Ishikawa (cell line): ENCODE results near the gene KIAA1549.

Source experiments
- CEBPB ChIP-seq: IDR thresholded peaks from 2 replicates; pipeline ENCODE4 v1.6.1; 2012
- CREB1 ChIP-seq: IDR thresholded peaks from 2 replicates; pipeline ENCODE4 v1.6.1; 2012; ENCODE audit warnings: low read depth
- EGR1 ChIP-seq: IDR thresholded peaks from 2 replicates; pipeline ENCODE4 v1.6.1; 2012
- EP300 ChIP-seq: IDR thresholded peaks from 2 replicates; pipeline ENCODE4 v1.6.1; 2012; ENCODE audit warnings: borderline replicate concordance
- FOXM1 ChIP-seq: IDR thresholded peaks from 2 replicates; pipeline ENCODE4 v1.6.1; 2012; ENCODE audit warnings: low read depth, borderline replicate concordance
- NFIC ChIP-seq: IDR thresholded peaks from 2 replicates; pipeline ENCODE4 v1.6.1; 2012
- RAD21 ChIP-seq: IDR thresholded peaks from 2 replicates; pipeline ENCODE4 v1.6.1; 2012; ENCODE audit warnings: low read depth
- TAF1 ChIP-seq: IDR thresholded peaks from 2 replicates; pipeline ENCODE4 v1.6.1; 2012; ENCODE audit warnings: low read depth, mild to moderate bottlenecking
- TCF12 ChIP-seq: IDR thresholded peaks from 2 replicates; pipeline ENCODE4 v1.6.1; 2012; ENCODE audit warnings: low read depth
- TEAD4 ChIP-seq: IDR thresholded peaks from 2 replicates; pipeline ENCODE4 v1.6.1; 2012
- YY1 ChIP-seq: IDR thresholded peaks from 2 replicates; pipeline ENCODE4 v1.6.1; 2012; ENCODE audit warnings: low read depth
- ZBTB7A ChIP-seq: IDR thresholded peaks from 2 replicates; pipeline ENCODE4 v1.6.1; 2012; ENCODE audit warnings: low read depth
- TF ChIP-seq, protein P1 (sequence below): IDR thresholded peaks from 2 replicates; pipeline ENCODE4 v1.6.1; 2012
- TF ChIP-seq, protein P2 (sequence below): IDR thresholded peaks from 2 replicates; pipeline ENCODE4 v1.6.1; 2012
- TF ChIP-seq, protein P3 (sequence below): IDR thresholded peaks from 2 replicates; pipeline ENCODE4 v1.6.1; 2012; ENCODE audit warnings: low read depth, mild to moderate bottlenecking

KIAA1549 gene

DNA sequence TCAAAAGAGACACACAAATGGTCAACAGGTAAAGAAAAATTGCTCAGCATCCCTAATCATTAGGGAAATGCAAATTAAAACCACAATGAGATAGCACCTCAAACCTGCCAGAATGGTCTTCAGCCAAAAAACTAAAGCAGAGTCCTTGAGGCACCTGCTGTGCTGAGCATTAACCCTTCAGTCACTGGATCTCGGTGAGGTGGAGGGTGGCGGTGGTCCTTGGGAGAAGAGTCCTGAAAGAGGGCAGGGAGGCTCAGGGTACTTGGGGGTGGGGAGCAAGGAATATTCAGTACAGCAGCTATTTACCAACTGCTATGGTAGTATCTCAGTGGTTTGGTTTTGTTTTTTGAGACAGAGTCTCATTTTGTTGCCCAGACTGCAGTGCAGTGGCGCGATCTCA, 7.1 kb downstream of the KIAA1549 start:
- TF ChIP-seq CEBPB (no peak), EP300 (no peak), TCF12 (no peak)

DNA sequence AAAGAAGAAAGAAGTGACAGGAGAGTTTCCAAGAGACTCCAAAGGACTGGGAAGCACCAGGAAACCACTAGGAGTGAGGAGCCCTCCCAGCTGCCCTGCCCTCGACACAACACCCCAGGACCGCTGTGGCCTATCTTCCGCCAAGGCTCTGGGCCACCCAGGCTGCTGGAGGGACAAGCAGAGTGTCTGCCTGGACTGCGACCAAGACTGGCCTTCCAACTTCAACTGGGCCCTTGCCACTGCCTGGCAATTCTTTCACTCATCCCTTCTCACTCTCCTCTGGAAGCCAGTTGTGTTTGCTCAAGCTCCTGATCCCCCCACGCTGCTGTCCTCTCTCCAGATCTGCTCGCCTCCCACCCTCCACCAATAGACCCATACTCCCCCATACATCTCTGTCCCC, 10.2 kb downstream of the KIAA1549 start:
- TF ChIP-seq, protein P1, sequence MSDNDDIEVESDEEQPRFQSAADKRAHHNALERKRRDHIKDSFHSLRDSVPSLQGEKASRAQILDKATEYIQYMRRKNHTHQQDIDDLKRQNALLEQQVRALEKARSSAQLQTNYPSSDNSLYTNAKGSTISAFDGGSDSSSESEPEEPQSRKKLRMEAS: no peak
- no peak for TF ChIP-seq YY1
- no peak for TF ChIP-seq CREB1
- TF ChIP-seq, protein P2, sequence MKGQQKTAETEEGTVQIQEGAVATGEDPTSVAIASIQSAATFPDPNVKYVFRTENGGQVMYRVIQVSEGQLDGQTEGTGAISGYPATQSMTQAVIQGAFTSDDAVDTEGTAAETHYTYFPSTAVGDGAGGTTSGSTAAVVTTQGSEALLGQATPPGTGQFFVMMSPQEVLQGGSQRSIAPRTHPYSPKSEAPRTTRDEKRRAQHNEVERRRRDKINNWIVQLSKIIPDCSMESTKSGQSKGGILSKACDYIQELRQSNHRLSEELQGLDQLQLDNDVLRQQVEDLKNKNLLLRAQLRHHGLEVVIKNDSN: no peak
- no peak for TF ChIP-seq EGR1
- no peak for TF ChIP-seq TEAD4
- TF ChIP-seq, protein P3, sequence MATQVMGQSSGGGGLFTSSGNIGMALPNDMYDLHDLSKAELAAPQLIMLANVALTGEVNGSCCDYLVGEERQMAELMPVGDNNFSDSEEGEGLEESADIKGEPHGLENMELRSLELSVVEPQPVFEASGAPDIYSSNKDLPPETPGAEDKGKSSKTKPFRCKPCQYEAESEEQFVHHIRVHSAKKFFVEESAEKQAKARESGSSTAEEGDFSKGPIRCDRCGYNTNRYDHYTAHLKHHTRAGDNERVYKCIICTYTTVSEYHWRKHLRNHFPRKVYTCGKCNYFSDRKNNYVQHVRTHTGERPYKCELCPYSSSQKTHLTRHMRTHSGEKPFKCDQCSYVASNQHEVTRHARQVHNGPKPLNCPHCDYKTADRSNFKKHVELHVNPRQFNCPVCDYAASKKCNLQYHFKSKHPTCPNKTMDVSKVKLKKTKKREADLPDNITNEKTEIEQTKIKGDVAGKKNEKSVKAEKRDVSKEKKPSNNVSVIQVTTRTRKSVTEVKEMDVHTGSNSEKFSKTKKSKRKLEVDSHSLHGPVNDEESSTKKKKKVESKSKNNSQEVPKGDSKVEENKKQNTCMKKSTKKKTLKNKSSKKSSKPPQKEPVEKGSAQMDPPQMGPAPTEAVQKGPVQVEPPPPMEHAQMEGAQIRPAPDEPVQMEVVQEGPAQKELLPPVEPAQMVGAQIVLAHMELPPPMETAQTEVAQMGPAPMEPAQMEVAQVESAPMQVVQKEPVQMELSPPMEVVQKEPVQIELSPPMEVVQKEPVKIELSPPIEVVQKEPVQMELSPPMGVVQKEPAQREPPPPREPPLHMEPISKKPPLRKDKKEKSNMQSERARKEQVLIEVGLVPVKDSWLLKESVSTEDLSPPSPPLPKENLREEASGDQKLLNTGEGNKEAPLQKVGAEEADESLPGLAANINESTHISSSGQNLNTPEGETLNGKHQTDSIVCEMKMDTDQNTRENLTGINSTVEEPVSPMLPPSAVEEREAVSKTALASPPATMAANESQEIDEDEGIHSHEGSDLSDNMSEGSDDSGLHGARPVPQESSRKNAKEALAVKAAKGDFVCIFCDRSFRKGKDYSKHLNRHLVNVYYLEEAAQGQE: no peak
- no peak for TF ChIP-seq EP300
- TF ChIP-seq RAD21: no peak
- no peak for TF ChIP-seq CEBPB
- TF ChIP-seq TAF1: no peak
- no peak for TF ChIP-seq ZBTB7A
- TF ChIP-seq TCF12: no peak
- TF ChIP-seq FOXM1: no peak
- no peak for TF ChIP-seq NFIC

DNA sequence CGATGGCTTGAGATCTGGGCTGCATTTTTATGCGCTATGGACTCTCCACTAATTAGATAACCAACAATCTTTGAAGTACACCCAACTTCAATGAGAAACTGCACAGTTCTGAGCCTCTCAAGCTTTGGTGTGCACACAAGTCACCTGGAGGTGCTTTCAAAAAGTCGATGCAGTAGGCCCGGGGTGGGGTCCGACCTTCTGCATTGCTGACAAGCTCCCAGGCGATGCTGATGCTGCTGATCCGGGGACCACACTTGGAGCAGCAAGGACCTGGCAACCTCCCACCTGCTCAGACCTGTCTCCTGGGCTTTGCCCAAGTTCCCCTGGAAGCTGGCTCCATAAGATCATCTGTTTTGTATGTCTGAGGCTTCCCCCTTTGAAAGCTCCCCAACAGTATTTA, 10.7 kb downstream of the KIAA1549 start:
- no peak for TF ChIP-seq TCF12
- no peak for TF ChIP-seq EP300
- TF ChIP-seq YY1: no peak
- TF ChIP-seq, protein P3: no peak
- TF ChIP-seq, protein P2: no peak
- no peak for TF ChIP-seq TEAD4
- TF ChIP-seq EGR1: no peak

DNA sequence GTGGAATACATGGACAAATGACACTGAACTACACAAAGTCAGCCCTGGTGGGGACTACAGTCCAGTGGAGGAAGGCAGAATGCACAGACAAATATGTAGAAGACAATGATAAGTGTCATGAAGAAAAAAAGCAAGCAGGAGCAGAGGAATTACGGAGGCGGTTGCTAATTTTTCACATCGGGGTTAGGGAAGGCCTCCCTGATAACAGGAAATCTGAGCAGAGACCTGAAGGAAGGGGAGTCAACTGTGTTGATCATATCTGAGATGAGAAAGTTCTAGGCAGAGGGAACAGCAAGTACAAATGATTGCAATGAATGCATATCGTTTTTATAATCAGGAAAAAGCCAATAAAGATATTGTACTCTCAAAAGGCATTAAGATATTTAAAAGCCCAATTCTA, 14.0 kb downstream of the KIAA1549 start:
- TF ChIP-seq CREB1: no peak
- TF ChIP-seq RAD21: no peak
- TF ChIP-seq CEBPB: no peak
- TF ChIP-seq TEAD4: no peak
- TF ChIP-seq EP300: no peak

DNA sequence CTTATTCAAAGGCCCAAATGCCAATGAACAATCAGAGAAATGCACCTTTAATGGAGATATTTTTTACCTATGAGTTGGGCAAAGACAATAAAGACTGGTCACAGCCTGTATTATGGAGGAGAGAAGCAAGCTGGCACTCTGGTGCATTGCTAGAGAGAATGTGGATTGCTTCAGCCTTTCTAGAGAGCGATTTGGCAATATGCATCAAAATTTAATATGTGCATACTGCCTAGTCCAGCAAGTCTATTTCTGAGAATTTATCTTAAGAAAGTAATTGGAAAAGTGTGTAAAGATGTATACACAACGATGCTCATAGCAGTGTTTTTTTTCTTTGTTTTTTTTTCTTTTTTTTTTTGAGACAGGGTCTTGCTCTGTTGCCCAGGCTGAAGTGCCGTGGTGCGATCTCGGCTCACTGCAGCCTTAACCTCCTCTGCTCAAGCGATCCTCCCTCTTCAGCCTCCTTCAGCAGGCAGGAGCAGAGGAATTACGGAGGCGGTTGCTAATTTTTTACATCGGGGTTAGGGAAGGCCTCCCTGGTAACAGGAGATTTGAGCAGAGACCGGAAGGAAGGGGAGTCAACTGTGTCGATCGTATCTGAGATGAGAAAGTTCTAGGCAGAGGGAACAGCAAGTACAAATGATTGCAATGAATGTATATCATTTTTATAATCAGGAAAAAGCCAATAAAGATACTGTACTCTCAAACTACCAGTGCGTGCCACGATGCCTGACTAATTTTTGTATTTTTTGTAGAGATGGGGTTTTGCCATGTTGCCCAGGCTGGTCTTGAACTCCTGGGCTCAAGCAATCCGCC, 16.4 kb downstream of the KIAA1549 start:
- no peak for TF ChIP-seq TCF12
- TF ChIP-seq, protein P3: no peak
- no peak for TF ChIP-seq ZBTB7A
- no peak for TF ChIP-seq TAF1
- TF ChIP-seq YY1: no peak
- TF ChIP-seq RAD21: no peak
- TF ChIP-seq EGR1: no peak
- no peak for TF ChIP-seq NFIC
- TF ChIP-seq, protein P2: no peak
- no peak for TF ChIP-seq FOXM1
- TF ChIP-seq CEBPB: no peak
- TF ChIP-seq, protein P1: no peak
